HepG2 (cell line): ENCODE results near the gene GRIK3.

ENCODE experiments used
- GATAD1 ChIP-seq: IDR thresholded peaks from 2 replicates; pipeline ENCODE4 v1.6.1; 2016; ENCODE audit warnings: missing genetic modification reagents, missing compliant biosample characterization
- ZBTB20 ChIP-seq: sonication (generic); formaldehyde crosslinking; IDR thresholded peaks from 2 replicates; pipeline ENCODE4 v1.8.1; 2023; ENCODE audit warnings: missing genetic modification reagents, low read depth, mild to moderate bottlenecking, borderline replicate concordance

GRCh38 chr1:36988741-36989193 lies 45.5 kb downstream of the GRIK3 start:
- TF ChIP-seq ZBTB20 (no peak), GATAD1 (no peak)
